GM06990 (cell line): ENCODE results near the gene CYREN.

Experiments
- DNase-seq: peaks from one replicate; pipeline ENCODE4 v3.0.0-alpha.2; 2011; ENCODE audit not compliant: insufficient read length; ENCODE audit errors: extremely low read depth
- H3K27me3 ChIP-seq: replicated peaks from 2 replicates; pipeline ENCODE4 v1.6.0; 2011; ENCODE audit warnings: low read length; ENCODE audit not compliant: control insufficient read depth, insufficient read depth
- H3K36me3 ChIP-seq: 2 replicates; pipeline ENCODE4 v1.5.1; 2011; ENCODE audit warnings: low read length; ENCODE audit not compliant: control insufficient read depth, insufficient read depth
- H3K4me3 ChIP-seq: replicated peaks from 2 replicates; pipeline ENCODE4 v1.5.1; 2011; ENCODE audit warnings: low read depth, mild to moderate bottlenecking, control low read depth, low read length
- TF ChIP-seq, protein P1 (sequence below): IDR thresholded peaks from 2 replicates; pipeline ENCODE4 v1.5.1; 2011; ENCODE audit warnings: low read length, control low read depth, mild to moderate bottlenecking, inconsistent platforms; ENCODE audit not compliant: insufficient read depth, poor library complexity, severe bottlenecking

CYREN gene

DNA sequence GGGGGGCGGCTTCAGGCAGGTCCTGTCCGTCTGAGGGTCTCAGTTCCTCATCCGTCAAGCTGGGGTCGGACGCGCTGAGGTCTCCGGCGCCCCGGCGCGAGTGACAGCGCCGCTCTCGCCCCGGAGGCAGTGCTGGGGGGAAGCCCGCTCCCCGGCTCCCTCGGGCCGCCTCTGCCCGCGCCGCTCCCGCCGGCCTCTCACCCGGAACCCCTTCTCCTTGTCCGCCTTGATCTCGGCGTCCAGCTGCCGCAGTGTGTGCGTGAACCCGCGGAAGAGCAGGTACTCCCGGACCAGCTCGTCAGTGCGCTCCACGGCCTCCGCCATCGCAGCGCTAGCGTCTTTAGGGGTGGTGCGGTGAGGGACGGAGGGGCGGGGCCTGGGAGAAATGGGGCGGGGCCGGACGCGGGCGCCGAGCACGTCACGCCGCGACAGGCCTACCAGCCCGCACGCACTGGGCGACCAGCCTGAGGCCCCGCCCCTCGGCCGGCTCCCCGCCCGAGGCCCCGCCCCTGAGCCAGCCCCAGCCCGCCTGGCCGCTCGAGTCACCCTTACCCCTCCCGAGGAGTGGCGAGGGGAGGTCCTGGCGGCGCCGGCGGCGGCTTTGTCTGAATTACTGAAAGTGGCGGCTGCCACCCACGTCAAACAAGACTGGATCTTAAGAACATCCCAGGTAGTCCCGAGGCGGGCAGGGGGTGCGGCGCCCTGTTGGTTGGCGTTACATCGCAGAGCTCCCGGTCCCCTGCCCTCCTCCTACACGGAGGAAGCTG lies 40.9 kb upstream of the CYREN start, which contains the start of gene WDR91:
Gene WDR91, minus strand, starts transcription at position 348 of the 767 bp plus-strand sequence. Its CDS starts 24 bp downstream, at position 324.
- peak; percentile 96 for DNase-seq
- H3K27me3 ChIP-seq: no peaks in the 10 kb centered on the region

GRCh38 chr7:135210888-135211178 lies 40.3 kb upstream of the CYREN start:
- TF ChIP-seq, protein P1, sequence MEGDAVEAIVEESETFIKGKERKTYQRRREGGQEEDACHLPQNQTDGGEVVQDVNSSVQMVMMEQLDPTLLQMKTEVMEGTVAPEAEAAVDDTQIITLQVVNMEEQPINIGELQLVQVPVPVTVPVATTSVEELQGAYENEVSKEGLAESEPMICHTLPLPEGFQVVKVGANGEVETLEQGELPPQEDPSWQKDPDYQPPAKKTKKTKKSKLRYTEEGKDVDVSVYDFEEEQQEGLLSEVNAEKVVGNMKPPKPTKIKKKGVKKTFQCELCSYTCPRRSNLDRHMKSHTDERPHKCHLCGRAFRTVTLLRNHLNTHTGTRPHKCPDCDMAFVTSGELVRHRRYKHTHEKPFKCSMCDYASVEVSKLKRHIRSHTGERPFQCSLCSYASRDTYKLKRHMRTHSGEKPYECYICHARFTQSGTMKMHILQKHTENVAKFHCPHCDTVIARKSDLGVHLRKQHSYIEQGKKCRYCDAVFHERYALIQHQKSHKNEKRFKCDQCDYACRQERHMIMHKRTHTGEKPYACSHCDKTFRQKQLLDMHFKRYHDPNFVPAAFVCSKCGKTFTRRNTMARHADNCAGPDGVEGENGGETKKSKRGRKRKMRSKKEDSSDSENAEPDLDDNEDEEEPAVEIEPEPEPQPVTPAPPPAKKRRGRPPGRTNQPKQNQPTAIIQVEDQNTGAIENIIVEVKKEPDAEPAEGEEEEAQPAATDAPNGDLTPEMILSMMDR: no peak
- H3K36me3 ChIP-seq: peaks cover 4% of the 10 kb centered on the region
- DNase-seq: no peak
- no peaks in the 10 kb centered on the region for H3K27me3 ChIP-seq
- H3K4me3 ChIP-seq: peak overlapping the region; percentile 83

More for the DNA sequence above, 40.9 kb upstream of the CYREN start, which contains the start of gene WDR91:
- peaks cover 1% of the 10 kb centered on the region; the same call in 1 of the 2 replicates for H3K36me3 ChIP-seq
- TF ChIP-seq, protein P1: peak; percentile 7
- peak within 1 kb of the TSS; percentile 83 for H3K4me3 ChIP-seq

DNA sequence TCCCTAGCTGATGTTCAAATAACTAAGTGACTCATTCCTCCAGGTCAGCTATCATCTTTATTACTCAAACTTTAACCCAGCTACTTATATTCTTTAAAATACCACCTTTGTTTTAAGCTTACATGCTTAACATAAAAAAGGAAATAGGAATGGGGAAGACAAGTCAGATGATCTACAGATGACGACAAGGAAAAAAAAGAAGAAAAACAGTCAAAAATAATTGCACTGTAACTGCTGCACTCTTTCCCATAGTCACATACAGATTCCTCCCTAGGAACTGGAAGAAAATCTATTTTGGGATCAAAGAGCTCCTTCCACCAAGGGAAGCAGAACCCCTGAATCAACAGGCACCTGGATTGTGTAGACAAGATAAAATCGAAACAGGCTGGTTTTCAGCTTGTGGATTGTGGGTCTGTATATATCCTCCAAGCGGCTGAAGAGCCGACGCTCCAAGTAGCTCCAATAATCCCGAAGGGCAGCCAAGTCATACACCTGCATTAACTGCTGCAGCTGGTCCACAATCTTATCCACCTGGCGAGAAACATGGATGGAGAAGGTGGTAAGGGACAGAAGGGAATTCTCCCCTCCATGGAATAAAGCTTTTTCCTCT lies 38.8 kb upstream of the CYREN start:
- DNase-seq: no peak
- Histone ChIP-seq H3K36me3 (peaks cover 5% of the 10 kb centered on the region), H3K27me3 (no peaks in the 10 kb centered on the region), H3K4me3 (no peak overlapping the region)
- TF ChIP-seq, protein P1: no peak

- Histone ChIP-seq H3K27me3 (no peaks in the 10 kb centered on the region), H3K36me3 (peaks cover 12% of the 10 kb centered on the region), H3K4me3 (no peak overlapping the region)
- DNase-seq: no peak
- TF ChIP-seq, protein P1: no peak
These were observed 37.7 kb upstream of the CYREN start for GRCh38 chr7:135208102-135208793.

GRCh38 chr7:135207406-135208101 lies 37.0 kb upstream of the CYREN start:
- H3K36me3 ChIP-seq: peaks cover 16% of the 10 kb centered on the region
- TF ChIP-seq, protein P1: no peak
- H3K27me3 ChIP-seq: no peaks in the 10 kb centered on the region
- peak overlapping the region; percentile 26; the same call in 1 of the 2 replicates for H3K4me3 ChIP-seq
- DNase-seq: no peak
